HCT116 (cell line): ENCODE results near the gene EPHA2.

Experiments
- ATF3 ChIP-seq: IDR thresholded peaks from 2 replicates; pipeline ENCODE4 v1.6.1; 2012
- CTCF ChIP-seq, 3 experiments: fragments of 200-600 bp in 1 of 3; sonication (generic) in 1 of 3; IDR thresholded peaks in 2 of 3; conservative IDR thresholded peaks in 1 of 3; 2 replicates each; pipeline ENCODE4 v1.5.1; 2012 to 2017; ENCODE audit warnings: low read depth in 2 of 3, low read length in 2 of 3, antibody characterized with exemption in 1 of 3, borderline replicate concordance in 1 of 3, control low read depth in 1 of 3, mild to moderate bottlenecking in 1 of 3, mixed read lengths in 1 of 3, mixed run types in 1 of 3, moderate library complexity in 1 of 3; ENCODE audit not compliant: insufficient read depth in 1 of 3
- MAX ChIP-seq: IDR thresholded peaks from 2 replicates; pipeline ENCODE4 v1.6.1; 2012
- POLR2A ChIP-seq: IDR thresholded peaks from 2 replicates; pipeline ENCODE4 v1.7.0; 2011; ENCODE audit warnings: borderline replicate concordance; ENCODE audit not compliant: insufficient read depth, insufficient read length; ENCODE audit errors: extremely low read depth
- POLR2AphosphoS5 ChIP-seq: IDR thresholded peaks from 2 replicates; pipeline ENCODE4 v1.6.1; 2011; ENCODE audit warnings: mild to moderate bottlenecking, low read depth, low read length, moderate library complexity
- RAD21 ChIP-seq: IDR thresholded peaks from 2 replicates; pipeline ENCODE4 v1.6.1; 2012; ENCODE audit warnings: low read depth, mild to moderate bottlenecking
- SRF ChIP-seq: IDR thresholded peaks from 2 replicates; pipeline ENCODE4 v1.6.1; 2012; ENCODE audit warnings: low read depth
- ZFX ChIP-seq: fragments of 450-650 bp; IDR thresholded peaks from 2 replicates; pipeline ENCODE4 v1.6.1; 2017
- ZNF274 ChIP-seq: fragments of 200-500 bp; sonication (Bioruptor generic); IDR thresholded peaks from 2 replicates; pipeline ENCODE4 v1.6.1; 2014; ENCODE audit warnings: mild to moderate bottlenecking, low read depth, low read length, inconsistent platforms
- TF ChIP-seq, protein P1 (sequence below): IDR thresholded peaks from 2 replicates; pipeline ENCODE4 v1.6.1; 2012; ENCODE audit warnings: low read depth

GRCh38 chr1:16143566-16144324 is 12.1 kb downstream of the EPHA2 start:
- TF ChIP-seq POLR2A = no peak
- TF ChIP-seq RAD21 = no peak
- TF ChIP-seq POLR2AphosphoS5 = peak; percentile 54
- TF ChIP-seq ZNF274 = no peak
- TF ChIP-seq CTCF (IDR thresholded peaks at IDR 0.05 in 2 of 3, conservative IDR thresholded peaks at IDR 0.05 in 1 of 3; ENCODE audit: borderline replicate concordance in 1 of 3, insufficient read depth in 1 of 3, low read depth in 2 of 3, low read length in 2 of 3) = no peak
- TF ChIP-seq, protein P1, sequence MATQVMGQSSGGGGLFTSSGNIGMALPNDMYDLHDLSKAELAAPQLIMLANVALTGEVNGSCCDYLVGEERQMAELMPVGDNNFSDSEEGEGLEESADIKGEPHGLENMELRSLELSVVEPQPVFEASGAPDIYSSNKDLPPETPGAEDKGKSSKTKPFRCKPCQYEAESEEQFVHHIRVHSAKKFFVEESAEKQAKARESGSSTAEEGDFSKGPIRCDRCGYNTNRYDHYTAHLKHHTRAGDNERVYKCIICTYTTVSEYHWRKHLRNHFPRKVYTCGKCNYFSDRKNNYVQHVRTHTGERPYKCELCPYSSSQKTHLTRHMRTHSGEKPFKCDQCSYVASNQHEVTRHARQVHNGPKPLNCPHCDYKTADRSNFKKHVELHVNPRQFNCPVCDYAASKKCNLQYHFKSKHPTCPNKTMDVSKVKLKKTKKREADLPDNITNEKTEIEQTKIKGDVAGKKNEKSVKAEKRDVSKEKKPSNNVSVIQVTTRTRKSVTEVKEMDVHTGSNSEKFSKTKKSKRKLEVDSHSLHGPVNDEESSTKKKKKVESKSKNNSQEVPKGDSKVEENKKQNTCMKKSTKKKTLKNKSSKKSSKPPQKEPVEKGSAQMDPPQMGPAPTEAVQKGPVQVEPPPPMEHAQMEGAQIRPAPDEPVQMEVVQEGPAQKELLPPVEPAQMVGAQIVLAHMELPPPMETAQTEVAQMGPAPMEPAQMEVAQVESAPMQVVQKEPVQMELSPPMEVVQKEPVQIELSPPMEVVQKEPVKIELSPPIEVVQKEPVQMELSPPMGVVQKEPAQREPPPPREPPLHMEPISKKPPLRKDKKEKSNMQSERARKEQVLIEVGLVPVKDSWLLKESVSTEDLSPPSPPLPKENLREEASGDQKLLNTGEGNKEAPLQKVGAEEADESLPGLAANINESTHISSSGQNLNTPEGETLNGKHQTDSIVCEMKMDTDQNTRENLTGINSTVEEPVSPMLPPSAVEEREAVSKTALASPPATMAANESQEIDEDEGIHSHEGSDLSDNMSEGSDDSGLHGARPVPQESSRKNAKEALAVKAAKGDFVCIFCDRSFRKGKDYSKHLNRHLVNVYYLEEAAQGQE = no peak
- TF ChIP-seq ATF3 = no peak
- TF ChIP-seq MAX = no peak
- 0 out of 2 replicates have a peak, but pooled peaks have one; percentile 29 for TF ChIP-seq ZFX
- TF ChIP-seq SRF = no peak
